ENCODE measurements around the gene GAL3ST3. TPM values are rescaled to one million over a fixed set of nuclear protein-coding genes. Genes with fewer than 3 reads are reported as not detected.

Gene GAL3ST3
- total RNA-seq, 2 experiments from 2014 or later: not detected

DNA sequence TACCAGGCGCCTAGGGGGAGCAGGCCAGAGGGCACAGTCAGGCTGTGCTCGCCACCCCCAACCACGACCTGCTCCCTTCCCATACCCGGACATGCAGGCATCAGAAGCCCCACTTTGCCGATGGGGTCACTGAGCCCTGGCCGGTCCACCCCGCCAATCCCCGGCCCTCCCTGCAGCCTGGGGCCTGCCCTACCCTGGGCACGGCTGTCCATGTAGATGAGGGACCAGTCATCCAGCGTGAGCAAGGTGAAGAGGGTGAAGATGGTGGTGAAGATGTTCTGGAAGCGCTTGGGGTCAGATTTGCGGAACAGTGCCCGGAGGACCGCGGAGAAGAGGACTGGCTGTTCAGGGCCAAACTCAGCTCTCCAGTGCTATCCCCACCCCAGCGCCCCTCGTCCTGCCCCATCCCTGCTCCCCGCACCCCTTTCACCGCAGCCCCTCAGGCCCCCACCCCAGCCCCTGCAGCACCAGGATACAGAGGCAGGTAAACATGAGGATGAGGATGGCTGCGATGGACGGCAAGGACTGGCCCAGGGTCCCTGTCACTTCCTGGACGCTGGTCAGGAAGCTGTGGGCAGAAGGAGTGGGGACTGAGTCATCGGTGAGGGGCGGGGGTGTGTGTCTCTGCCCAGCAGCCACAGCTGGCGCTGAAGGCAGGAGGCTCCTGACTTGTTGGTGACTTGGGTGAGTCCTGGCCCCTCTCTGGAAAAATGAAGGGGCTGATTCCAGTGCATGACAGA is 28.2 kb downstream of the GAL3ST3 start:
- peak; percentile 49 for DNase-seq
- Mint-ChIP-seq H3K36me3 (ENCODE audit: low read depth) (no peaks in the 10 kb centered on the region), H3K4me3 (no peak overlapping the region), H3K9me3 (ENCODE audit: insufficient read depth) (no peaks in the 10 kb centered on the region), H3K27me3 (ENCODE audit: low read depth) (no peaks in the 10 kb centered on the region), H3K27ac (no peak overlapping the region), H3K4me1 (ENCODE audit: low read depth) (peaks cover 22% of the 10 kb centered on the region)
- ATAC-seq: peak; percentile 27
- POLR2A ChIA-PET: no interaction called here
- CTCF ChIA-PET: interaction anchor here (2.6 kb wide), 1 partner anchor 25 kb away, joined by 42 read pairs; no protein-coding TSS in a partner anchor

DNA sequence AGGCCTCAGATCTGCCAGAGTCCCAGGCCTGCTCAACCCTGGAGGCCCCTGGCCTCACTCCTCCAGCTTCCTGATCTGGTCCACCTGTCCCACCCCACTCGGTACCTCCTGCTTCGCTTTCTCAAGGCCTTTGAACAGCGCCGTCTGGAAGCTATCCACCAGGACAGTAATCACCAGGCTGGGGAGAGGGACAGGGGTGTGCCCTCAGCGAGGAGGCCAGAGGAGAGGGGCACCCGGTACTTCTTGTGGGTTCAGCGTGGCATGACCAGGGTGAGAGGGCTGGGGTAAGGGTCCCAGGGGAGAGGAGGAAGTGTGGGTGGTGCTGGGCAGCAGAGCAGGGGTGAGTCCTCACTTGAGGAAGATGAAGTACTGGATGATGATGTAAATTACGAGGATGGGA is 28.7 kb downstream of the GAL3ST3 start:
- Mint-ChIP-seq H3K27me3 (ENCODE audit: low read depth) (no peaks in the 10 kb centered on the region), H3K36me3 (ENCODE audit: low read depth) (no peaks in the 10 kb centered on the region), H3K4me3 (no peak overlapping the region), H3K27ac (no peak overlapping the region), H3K9me3 (ENCODE audit: insufficient read depth) (no peaks in the 10 kb centered on the region), H3K4me1 (ENCODE audit: low read depth) (peaks cover 22% of the 10 kb centered on the region)
- ChIA-PET POLR2A (no interaction called here), CTCF (interaction anchor here (1.1 to 1.2 kb wide), 2 partner anchors 115 to 160 kb away, joined by 3 read pairs; partner anchors contain the start of gene MUS81)
- ATAC-seq (no peak), DNase-seq (no peak)

- Mint-ChIP-seq H3K27me3 (ENCODE audit: low read depth) (peaks cover 11% of the 10 kb centered on the region), H3K4me1 (ENCODE audit: low read depth) (peaks cover 17% of the 10 kb centered on the region)
- CTCF ChIA-PET: interaction anchor here (1.3 kb wide), 1 partner anchor 27 kb away, joined by 5 read pairs; no protein-coding TSS in a partner anchor
These were observed 31.6 kb downstream of the GAL3ST3 start for GRCh38 chr11:66017321-66017720.

DNA sequence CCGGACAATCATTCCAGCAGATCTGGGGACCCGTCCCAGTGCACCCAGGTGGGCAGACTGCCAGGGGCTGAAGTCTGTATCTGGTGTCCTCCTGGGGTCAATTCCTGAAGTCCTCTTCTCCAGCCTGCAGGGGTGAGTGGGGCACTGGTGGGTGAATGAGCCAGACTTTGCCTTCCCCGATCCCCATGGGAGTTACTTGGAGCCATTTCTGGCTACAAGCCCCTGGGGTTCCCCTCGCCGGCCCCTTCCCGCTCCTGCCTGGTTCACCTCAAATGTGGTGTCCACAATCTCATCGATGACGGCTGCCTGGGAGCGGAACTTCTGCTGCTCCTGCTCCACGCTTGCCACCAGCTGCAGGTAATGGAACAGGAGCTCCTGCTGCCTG is 32.2 kb downstream of the GAL3ST3 start:
- Mint-ChIP-seq H3K27me3 (ENCODE audit: low read depth) (peaks cover 15% of the 10 kb centered on the region), H3K36me3 (ENCODE audit: low read depth) (no peaks in the 10 kb centered on the region), H3K4me3 (no peak overlapping the region), H3K9me3 (ENCODE audit: insufficient read depth) (no peaks in the 10 kb centered on the region), H3K4me1 (ENCODE audit: low read depth) (peaks cover 15% of the 10 kb centered on the region), H3K27ac (no peak overlapping the region)
- no peak for ATAC-seq
- ChIA-PET POLR2A (no interaction called here), CTCF (no interaction called here)
- no peak for DNase-seq

More at GRCh38 chr11:66017321-66017720, 31.6 kb downstream of the GAL3ST3 start:
- ATAC-seq (no peak), DNase-seq (no peak)
- POLR2A ChIA-PET: no interaction called here
- Mint-ChIP-seq H3K36me3 (ENCODE audit: low read depth) (no peaks in the 10 kb centered on the region), H3K9me3 (ENCODE audit: insufficient read depth) (no peaks in the 10 kb centered on the region), H3K4me3 (no peak overlapping the region), H3K27ac (no peak overlapping the region)

DNA sequence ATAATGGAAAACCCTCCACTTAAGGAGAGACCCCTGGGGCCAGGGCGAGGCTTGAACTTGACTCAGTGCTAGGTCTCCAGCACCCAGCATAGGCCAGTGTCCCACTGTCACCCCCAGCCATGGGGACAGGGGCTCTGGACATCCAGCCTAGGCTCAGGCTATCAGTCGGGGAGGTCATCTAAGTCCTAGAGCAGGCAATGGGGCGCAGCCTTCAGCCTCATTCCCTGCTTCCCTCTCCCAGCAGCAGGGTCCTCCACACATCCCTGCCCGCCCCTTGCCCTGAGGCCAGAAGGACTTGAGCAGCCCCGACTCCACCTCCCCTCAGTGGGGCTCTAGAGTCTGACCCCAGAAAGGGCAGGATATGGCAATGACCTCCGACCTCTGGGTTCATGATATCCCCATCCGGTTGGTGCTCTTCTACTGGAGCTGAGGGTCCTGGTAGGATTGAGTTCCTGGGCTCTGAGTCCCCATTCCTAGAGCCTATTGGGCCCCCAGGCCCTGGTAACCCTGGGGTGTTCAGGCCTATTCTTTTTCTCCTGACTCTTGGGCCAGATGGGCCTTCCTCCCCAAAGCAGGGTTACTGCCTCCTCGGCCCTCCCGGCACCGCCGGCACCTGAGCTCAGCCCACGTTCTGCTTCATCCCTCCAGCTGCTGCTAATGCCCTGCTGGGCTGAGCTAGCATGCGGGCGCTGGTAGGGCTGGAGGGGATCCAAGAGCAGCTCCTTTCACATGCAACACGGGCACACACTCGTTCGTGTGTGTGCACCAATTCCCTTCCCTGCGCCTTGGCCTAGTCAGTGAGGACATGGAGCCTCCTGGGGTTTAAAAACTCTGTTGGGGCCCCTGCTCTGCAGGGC is 32.8 kb downstream of the GAL3ST3 start:
- POLR2A ChIA-PET: no interaction called here
- Mint-ChIP-seq H3K27me3 (ENCODE audit: low read depth) (peaks cover 19% of the 10 kb centered on the region), H3K9me3 (ENCODE audit: insufficient read depth) (no peaks in the 10 kb centered on the region), H3K4me1 (ENCODE audit: low read depth) (peaks cover 12% of the 10 kb centered on the region), H3K36me3 (ENCODE audit: low read depth) (no peaks in the 10 kb centered on the region), H3K27ac (peak overlapping the region; percentile 25), H3K4me3 (no peak overlapping the region)
- no peak for ATAC-seq
- no peak for DNase-seq
- CTCF ChIA-PET: interaction anchor here (1.3 kb wide), 1 partner anchor 132 kb away, joined by 3 read pairs; no protein-coding TSS in a partner anchor

- Mint-ChIP-seq H3K9me3 (ENCODE audit: insufficient read depth) (no peaks in the 10 kb centered on the region), H3K4me3 (no peak overlapping the region), H3K27me3 (ENCODE audit: low read depth) (peaks cover 22% of the 10 kb centered on the region), H3K27ac (no peak overlapping the region), H3K36me3 (ENCODE audit: low read depth) (no peaks in the 10 kb centered on the region), H3K4me1 (ENCODE audit: low read depth) (peaks cover 7% of the 10 kb centered on the region)
- POLR2A ChIA-PET: no interaction called here
- CTCF ChIA-PET: interaction anchor here (1.3 kb wide), 1 partner anchor 131 kb away, joined by 3 read pairs; no protein-coding TSS in a partner anchor
- ATAC-seq (no peak), DNase-seq (no peak)
These were observed 33.5 kb downstream of the GAL3ST3 start for GRCh38 chr11:66015454-66015881.

- H3K27me3 Mint-ChIP-seq (ENCODE audit: low read depth): peaks cover 27% of the 10 kb centered on the region
- H3K27ac Mint-ChIP-seq: no peak overlapping the region
- H3K9me3 Mint-ChIP-seq (ENCODE audit: insufficient read depth): no peaks in the 10 kb centered on the region
- peaks cover 3% of the 10 kb centered on the region for H3K4me1 Mint-ChIP-seq (ENCODE audit: low read depth)
- no peak overlapping the region for H3K4me3 Mint-ChIP-seq
- CTCF ChIA-PET: interaction anchor here (1.3 kb wide), 1 partner anchor 131 kb away, joined by 3 read pairs; no protein-coding TSS in a partner anchor
- ATAC-seq: no peak
- DNase-seq: no peak
- POLR2A ChIA-PET: no interaction called here
- H3K36me3 Mint-ChIP-seq (ENCODE audit: low read depth): no peaks in the 10 kb centered on the region
These were observed 34.0 kb downstream of the GAL3ST3 start for GRCh38 chr11:66014804-66015453.

DNA sequence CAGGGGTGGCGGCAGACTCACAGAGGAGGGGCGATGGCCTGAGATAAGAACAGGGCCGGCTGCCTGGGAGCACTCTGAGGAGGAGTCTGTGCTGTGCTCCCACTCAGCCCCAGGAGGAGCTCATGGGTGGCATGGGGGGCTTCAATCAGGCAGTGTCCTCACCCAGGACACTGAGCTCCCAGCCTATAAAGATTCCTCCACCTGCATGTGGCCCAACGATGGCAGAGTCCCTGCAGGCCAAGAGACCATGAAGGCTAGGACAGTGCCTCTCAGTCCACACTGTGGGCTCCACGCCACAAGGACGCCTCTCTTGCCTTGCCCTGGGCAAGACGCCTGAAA is 35.2 kb downstream of the GAL3ST3 start:
- Mint-ChIP-seq H3K4me3 (no peak overlapping the region), H3K9me3 (ENCODE audit: insufficient read depth) (no peaks in the 10 kb centered on the region), H3K27me3 (ENCODE audit: low read depth) (peaks cover 27% of the 10 kb centered on the region), H3K4me1 (ENCODE audit: low read depth) (peaks cover 3% of the 10 kb centered on the region), H3K27ac (no peak overlapping the region), H3K36me3 (ENCODE audit: low read depth) (no peaks in the 10 kb centered on the region)
- DNase-seq: no peak
- ATAC-seq: no peak
- CTCF ChIA-PET: interaction anchor here (1.3 to 1.8 kb wide), 3 partner anchors 9 to 128 kb away, joined by 3 to 9 read pairs (median 4); partner anchors contain the start of genes BANF1 and EIF1AD
- POLR2A ChIA-PET: interaction anchor here (1.5 kb wide), 1 partner anchor 11 kb away, joined by 9 read pairs; the partner anchor contains the start of genes BANF1 and EIF1AD

GRCh38 chr11:66012946-66013761 is 35.8 kb downstream of the GAL3ST3 start:
- H3K27me3 Mint-ChIP-seq (ENCODE audit: low read depth): peaks cover 27% of the 10 kb centered on the region
- peaks cover 3% of the 10 kb centered on the region for H3K4me1 Mint-ChIP-seq (ENCODE audit: low read depth)
- CTCF ChIA-PET: interaction anchor here (1.3 to 1.8 kb wide), 3 partner anchors 9 to 127 kb away, joined by 3 to 9 read pairs (median 4); partner anchors contain the start of genes BANF1 and EIF1AD
- no peaks in the 10 kb centered on the region for H3K9me3 Mint-ChIP-seq (ENCODE audit: insufficient read depth)
- POLR2A ChIA-PET: interaction anchor here (1.5 kb wide), 1 partner anchor 11 kb away, joined by 9 read pairs; the partner anchor contains the start of genes BANF1 and EIF1AD
- no peak overlapping the region for H3K4me3 Mint-ChIP-seq
- DNase-seq: no peak
- no peaks in the 10 kb centered on the region for H3K36me3 Mint-ChIP-seq (ENCODE audit: low read depth)
- no peak overlapping the region for H3K27ac Mint-ChIP-seq
- no peak for ATAC-seq

- Mint-ChIP-seq H3K4me1 (ENCODE audit: low read depth) (peaks cover 3% of the 10 kb centered on the region), H3K9me3 (ENCODE audit: insufficient read depth) (no peaks in the 10 kb centered on the region), H3K27me3 (ENCODE audit: low read depth) (peaks cover 27% of the 10 kb centered on the region), H3K27ac (no peak overlapping the region), H3K4me3 (no peak overlapping the region), H3K36me3 (ENCODE audit: low read depth) (no peaks in the 10 kb centered on the region)
- ATAC-seq: no peak
- CTCF ChIA-PET: interaction anchor here (1.0 to 1.8 kb wide), 7 partner anchors 10 to 126 kb away, joined by 3 to 9 read pairs (median 5); partner anchors contain the start of genes BANF1 and EIF1AD
- POLR2A ChIA-PET: interaction anchor here (1.1 to 1.5 kb wide), 3 partner anchors 10 to 40 kb away, joined by 3 to 9 read pairs (median 7); partner anchors contain the start of genes BANF1 and EIF1AD
- no peak for DNase-seq
These were observed 36.5 kb downstream of the GAL3ST3 start for GRCh38 chr11:66012371-66012945.
